Right lung (tissue), 5 donors: ENCODE measurements around the gene POU2AF2. TPM values are rescaled to one million over a fixed set of nuclear protein-coding genes. Genes with fewer than 3 reads are reported as not detected.

Experiments used
- DNase-seq, 2 donors: peaks; one replicate each; pipeline ENCODE4 v3.0.0-alpha.2; 2013
- polyA plus RNA-seq, 5 donors: library from polyadenylated mRNA; unstranded; fragments of 120-200 nt; gene quantifications; one replicate each; pipeline versions ENCODE4 v1.2.1 to v1.2.3, GENCODE V29; 2013; ENCODE audit warnings: inconsistent platforms in 1 of 5, low replicate concordance in 1 of 5; ENCODE audit not compliant: insufficient read length in 5 of 5, insufficient read depth in 1 of 5

Gene POU2AF2
- polyA plus RNA-seq, 5 donors, result 0.09 to 0.26 (median 0.20) TPM; not detected in 1

- no peak for DNase-seq
Measured at GRCh38 chr11:111330234-111330893, 84.8 kb downstream of the POU2AF2 start.

- DNase-seq, result no peak
Measured at GRCh38 chr11:111331711-111332479, 86.4 kb downstream of the POU2AF2 start.

DNA sequence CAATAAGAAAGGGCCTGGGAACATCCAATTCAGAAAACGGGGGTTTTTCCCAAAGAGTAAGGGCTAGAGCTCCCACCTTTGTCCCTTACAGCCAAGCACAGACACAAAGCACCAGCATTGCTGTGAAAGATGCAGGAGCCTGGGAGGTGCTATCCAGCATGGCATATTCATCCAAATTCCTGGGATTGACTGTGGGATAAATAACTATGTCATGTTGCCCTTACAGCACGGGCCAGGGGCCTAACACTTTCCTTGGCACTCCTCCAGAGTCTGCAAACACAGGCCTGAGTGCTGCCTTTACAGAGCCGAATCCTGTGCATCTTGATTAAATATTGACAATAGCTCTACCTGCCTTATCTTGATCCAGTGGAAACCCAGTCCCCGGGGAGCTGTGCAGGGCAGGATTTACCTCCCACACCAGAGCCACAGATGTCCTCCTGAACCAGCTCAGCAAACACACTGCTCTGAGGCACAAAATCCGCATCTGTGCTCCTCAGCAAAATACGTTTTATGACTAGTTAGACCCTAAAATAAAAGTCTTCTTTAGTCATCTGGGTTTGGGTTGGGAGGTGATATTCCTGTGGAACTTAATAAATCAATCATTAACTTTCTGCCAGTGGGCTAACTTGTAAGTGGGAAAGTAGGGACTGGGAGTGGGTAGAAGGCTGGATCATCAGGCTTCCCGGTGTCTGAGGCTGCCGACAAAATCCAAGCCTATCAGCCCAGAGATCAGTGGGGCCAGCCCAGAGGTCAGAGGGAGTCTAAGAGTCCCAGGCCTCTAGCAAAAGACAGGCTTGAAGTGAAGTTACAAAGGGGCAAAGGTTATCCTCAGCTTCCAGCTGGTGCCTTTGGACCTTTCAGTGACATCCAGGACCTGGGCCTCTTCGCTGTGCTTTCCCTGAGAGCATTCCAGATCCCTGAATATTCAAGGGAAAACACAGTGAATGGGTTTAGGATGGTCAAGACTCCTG, 89.3 kb downstream of the POU2AF2 start:
- DNase-seq, result peak; percentile 61 to 67

DNA sequence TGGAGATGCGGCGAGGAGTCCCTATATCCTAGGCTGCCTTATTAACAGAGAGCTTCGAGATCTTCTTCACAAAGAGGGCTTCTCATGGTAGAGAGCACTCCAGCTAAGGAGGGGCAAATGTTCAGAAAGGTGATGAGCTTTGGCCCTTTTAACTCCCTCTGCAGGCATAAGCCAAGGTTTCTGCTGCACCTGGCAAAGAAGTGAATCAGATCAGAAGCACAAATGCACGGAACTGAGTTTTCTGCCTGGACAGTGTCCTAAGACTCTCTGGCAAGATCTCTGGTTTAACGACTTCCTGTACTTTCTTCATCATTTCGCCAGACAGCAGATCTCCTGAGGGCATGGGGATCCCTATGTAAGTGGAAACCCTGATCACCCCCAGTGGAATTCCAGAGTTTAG, 90.0 kb downstream of the POU2AF2 start:
- no peak for DNase-seq

Other genes starting within 250 kb of the POU2AF2 start
- gene POU2AF3, start 52.8 kb downstream of the POU2AF2 start, polyA plus RNA-seq, result 10 to 100 TPM in 3 of 5 donors, 1 to 10 TPM in 2; 8.0 to 18.8 (median 11.6) TPM
- 1 to 10 TPM in 1 of 5 donors, under 1 TPM in 4; 0.33 to 1.1 (median 0.91) TPM for gene POU2AF1, start 133.6 kb downstream of the POU2AF2 start, polyA plus RNA-seq